Stimulated activated naive B cell treated with anti-CD40 and anti-IgM and Interleukin-4, amounts not matched to agents 10 μg/mL and 1 μg/mL and 100 μg/mL, for 72 hours (primary cell): Measurements from ENCODE around the gene IQGAP2.
A peak's percentile ranks its signal among the peaks of the same experiment; 100 is the strongest.

Experiments used
- ATAC-seq, 2 donors: fragments of 150-1000 bp; cut with Tn5 transposase; replicated peaks; 2 replicates each; pipeline ENCODE4 v1.10.0; 2021; ENCODE audit warnings: moderate library complexity in 1 of 2
- DNase-seq: peaks from one replicate; pipeline ENCODE4 v3.0.0; 2021
- H3K27ac Mint-ChIP-seq: one replicate; pipeline ENCODE4 v1.8.0; 2022; ENCODE audit warnings: mild to moderate bottlenecking, mixed read lengths
- H3K27me3 Mint-ChIP-seq, 2 donors: one replicate each; pipeline ENCODE4 v1.8.0; 2022; ENCODE audit warnings: mixed read lengths in 2 of 2
- H3K36me3 Mint-ChIP-seq, 2 donors: one replicate each; pipeline ENCODE4 v1.8.0; 2022; ENCODE audit warnings: mixed read lengths in 2 of 2, mild to moderate bottlenecking in 1 of 2
- H3K4me1 Mint-ChIP-seq, 2 donors: one replicate each; pipeline ENCODE4 v1.8.0; 2022; ENCODE audit warnings: mixed read lengths in 2 of 2, mild to moderate bottlenecking in 1 of 2
- H3K4me3 Mint-ChIP-seq, 2 donors: one replicate each; pipeline ENCODE4 v1.8.0; 2022; ENCODE audit warnings: mild to moderate bottlenecking in 2 of 2, mixed read lengths in 2 of 2, moderate library complexity in 1 of 2
- H3K9me3 Mint-ChIP-seq, 2 donors: one replicate each; pipeline ENCODE4 v1.8.0; 2022; ENCODE audit warnings: mixed read lengths in 2 of 2, mild to moderate bottlenecking in 1 of 2

The IQGAP2 gene

GRCh38 chr5:76439201-76439600, 36.1 kb downstream of the IQGAP2 start:
- peaks cover 8 to 13% of the 10 kb centered on the region in 2 donors for H3K9me3 Mint-ChIP-seq
- H3K36me3 Mint-ChIP-seq = peaks cover 8 to 13% of the 10 kb centered on the region in 2 donors
- ATAC-seq (no peak), DNase-seq (no peak)
- no peak overlapping the region for H3K4me3 Mint-ChIP-seq
- H3K27ac Mint-ChIP-seq = no peak overlapping the region
- H3K27me3 Mint-ChIP-seq = no peaks in the 10 kb centered on the region
- H3K4me1 Mint-ChIP-seq = no peaks in the 10 kb centered on the region

DNA sequence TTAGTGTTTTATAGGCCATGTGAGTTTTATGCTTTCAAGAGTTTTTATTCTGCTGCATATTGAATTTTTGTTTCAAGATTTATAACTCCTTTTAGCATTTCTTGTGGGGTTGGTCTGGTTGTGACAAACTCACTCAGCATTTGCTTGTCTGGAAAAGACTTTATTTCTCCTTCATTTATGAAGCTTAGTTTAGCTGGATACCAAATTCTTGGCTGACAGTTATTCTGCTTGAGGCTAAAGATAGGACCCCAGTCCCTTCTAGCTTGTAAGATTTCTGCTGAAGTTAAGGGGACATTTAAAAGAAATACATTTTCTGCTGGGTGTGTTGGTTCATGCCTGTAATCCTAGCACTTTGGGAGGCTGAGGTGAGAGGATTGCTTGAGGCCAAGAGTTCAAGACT, 36.8 kb downstream of the IQGAP2 start:
- Mint-ChIP-seq H3K36me3 (peaks cover 8 to 13% of the 10 kb centered on the region in 2 donors), H3K4me1 (no peaks in the 10 kb centered on the region), H3K4me3 (no peak overlapping the region), H3K27ac (no peak overlapping the region), H3K9me3 (peaks cover 8 to 13% of the 10 kb centered on the region in 2 donors), H3K27me3 (no peaks in the 10 kb centered on the region)
- no peak for ATAC-seq
- DNase-seq = no peak

DNA sequence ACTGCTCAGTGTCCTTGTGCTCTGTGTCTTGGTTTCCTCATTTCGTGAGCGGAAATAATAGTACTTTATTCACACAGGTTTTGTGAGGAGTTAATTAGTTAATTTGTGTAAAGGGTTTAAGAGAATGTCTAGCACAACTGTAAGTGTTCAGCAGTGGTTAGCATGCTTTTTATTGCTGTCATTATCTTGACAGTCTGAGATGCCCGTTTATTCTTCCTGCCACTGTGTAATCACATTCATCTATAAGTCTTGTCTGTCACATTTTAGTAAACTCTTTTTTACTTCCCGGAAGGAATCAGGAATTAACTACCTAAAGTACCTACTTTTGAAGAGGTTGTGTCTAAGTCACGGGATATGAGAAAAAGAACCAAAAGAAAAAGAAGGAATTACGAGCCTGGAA, 38.0 kb downstream of the IQGAP2 start:
- Mint-ChIP-seq H3K4me3 (no peak overlapping the region), H3K9me3 (peaks cover 8 to 9% of the 10 kb centered on the region in 2 donors), H3K27ac (no peak overlapping the region), H3K4me1 (no peaks in the 10 kb centered on the region), H3K36me3 (peaks cover 9 to 11% of the 10 kb centered on the region in 2 donors), H3K27me3 (no peaks in the 10 kb centered on the region)
- DNase-seq (no peak), ATAC-seq (no peak)

DNA sequence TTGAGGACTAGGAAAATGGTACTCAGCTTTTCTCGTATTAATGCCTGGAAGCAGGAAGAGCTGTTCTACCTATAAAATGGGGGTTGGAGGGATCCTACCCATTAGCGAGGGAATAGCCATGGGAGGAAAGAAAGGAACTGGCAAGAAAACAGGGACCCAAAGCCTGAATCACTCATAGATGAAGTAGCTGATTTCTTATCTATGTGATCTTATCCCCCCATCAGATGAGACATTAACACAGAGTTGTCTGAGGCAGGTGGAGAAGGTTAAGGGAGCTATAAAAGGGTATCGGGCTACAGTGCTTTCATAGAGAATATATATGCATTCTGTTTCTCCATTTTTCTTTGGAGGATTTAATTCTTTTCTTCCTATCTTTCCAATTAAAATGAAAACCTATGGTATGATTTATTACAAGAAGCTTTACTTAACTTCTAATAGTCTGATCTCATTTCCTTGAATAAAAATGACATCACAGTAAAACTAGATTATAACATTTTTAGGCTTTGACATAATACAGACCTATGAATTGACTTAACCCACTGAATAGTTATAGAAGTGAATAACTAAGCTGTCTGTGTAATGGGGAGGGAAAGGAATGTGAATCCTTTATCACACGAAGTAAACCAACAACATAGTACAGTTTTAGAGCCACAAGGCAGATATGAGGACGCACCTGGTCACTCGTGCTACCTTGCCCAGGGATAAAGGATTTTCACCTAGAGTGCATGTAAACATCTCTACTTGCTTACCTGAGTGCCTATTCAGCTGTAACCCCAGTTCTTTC, 39.0 kb downstream of the IQGAP2 start:
- no peak for DNase-seq
- H3K27me3 Mint-ChIP-seq = no peaks in the 10 kb centered on the region
- H3K27ac Mint-ChIP-seq = no peak overlapping the region
- H3K4me1 Mint-ChIP-seq = no peaks in the 10 kb centered on the region
- peaks cover 8% of the 10 kb centered on the region in 2 donors for H3K9me3 Mint-ChIP-seq
- no peak overlapping the region for H3K4me3 Mint-ChIP-seq
- no peak for ATAC-seq
- H3K36me3 Mint-ChIP-seq = peaks cover 9 to 11% of the 10 kb centered on the region in 2 donors

- H3K27ac Mint-ChIP-seq = no peak overlapping the region
Observed at GRCh38 chr5:76443066-76443800, 40.1 kb downstream of the IQGAP2 start.

DNA sequence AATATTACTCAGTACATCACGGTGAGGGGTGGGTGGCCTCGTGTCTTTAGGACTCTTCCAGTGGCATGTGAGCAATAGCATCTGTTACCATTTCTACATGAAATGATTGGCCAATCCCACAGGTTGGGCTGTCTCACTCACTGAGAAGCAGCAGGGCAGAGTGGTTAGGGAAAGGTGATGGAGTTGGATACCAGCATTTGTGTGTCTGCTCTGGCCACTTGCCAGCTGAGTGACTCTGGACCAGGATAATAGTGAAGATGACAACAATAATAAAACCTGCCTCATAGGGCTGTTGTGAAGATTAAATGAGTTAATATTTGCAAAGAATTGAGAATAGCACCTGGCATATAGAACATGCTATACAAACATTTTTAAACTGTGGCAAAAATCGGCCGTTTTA, 42.0 kb downstream of the IQGAP2 start:
- DNase-seq (no peak), ATAC-seq (no peak)
- Mint-ChIP-seq H3K27ac (no peak overlapping the region), H3K27me3 (no peaks in the 10 kb centered on the region), H3K4me1 (peaks cover under 1 to 2% of the 10 kb centered on the region in 2 donors), H3K9me3 (no peaks in the 10 kb centered on the region), H3K4me3 (no peak overlapping the region), H3K36me3 (peaks cover 0 to 4% of the 10 kb centered on the region in 2 donors)

More at GRCh38 chr5:76443066-76443800, 40.1 kb downstream of the IQGAP2 start:
- no peak for ATAC-seq
- Mint-ChIP-seq H3K4me3 (no peak overlapping the region), H3K27me3 (no peaks in the 10 kb centered on the region), H3K4me1 (no peaks in the 10 kb centered on the region), H3K9me3 (peaks cover 5 to 8% of the 10 kb centered on the region in 2 donors), H3K36me3 (peaks cover 7 to 8% of the 10 kb centered on the region in 2 donors)
- no peak for DNase-seq

DNA sequence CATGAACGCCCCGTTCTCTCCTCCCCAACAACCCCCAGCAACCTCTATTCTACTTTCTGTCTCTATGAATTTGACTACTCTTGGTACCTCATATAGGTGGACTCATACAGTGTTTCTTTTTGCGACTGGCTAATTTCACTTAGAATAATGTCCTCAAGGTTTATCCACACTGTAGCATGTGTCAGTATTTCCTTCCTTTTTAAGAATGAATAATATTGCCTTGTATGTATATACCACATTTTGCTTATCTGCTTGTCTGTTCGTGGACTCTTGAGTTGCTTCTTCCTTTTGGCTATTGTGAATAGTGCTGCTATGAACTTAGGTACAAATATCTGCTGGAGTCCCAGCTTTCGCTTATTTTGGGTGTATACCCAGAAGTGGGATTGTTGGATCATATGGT, 42.7 kb downstream of the IQGAP2 start:
- ATAC-seq (no peak), DNase-seq (no peak)
- no peaks in the 10 kb centered on the region for H3K27me3 Mint-ChIP-seq
- H3K27ac Mint-ChIP-seq = no peak overlapping the region
- peaks cover 0 to 4% of the 10 kb centered on the region in 2 donors for H3K36me3 Mint-ChIP-seq
- H3K4me3 Mint-ChIP-seq = no peak overlapping the region
- no peaks in the 10 kb centered on the region for H3K9me3 Mint-ChIP-seq
- peaks cover 3 to 10% of the 10 kb centered on the region in 2 donors for H3K4me1 Mint-ChIP-seq

- ATAC-seq = no peak
- Mint-ChIP-seq H3K9me3 (no peaks in the 10 kb centered on the region), H3K27me3 (no peaks in the 10 kb centered on the region), H3K36me3 (peaks cover 0 to 4% of the 10 kb centered on the region in 2 donors), H3K4me3 (no peak overlapping the region), H3K4me1 (peaks cover 8 to 16% of the 10 kb centered on the region in 2 donors), H3K27ac (peak overlapping the region; percentile 2)
- no peak for DNase-seq
Observed at GRCh38 chr5:76446776-76447175, 43.7 kb downstream of the IQGAP2 start.

- Mint-ChIP-seq H3K36me3 (peaks cover 0 to 4% of the 10 kb centered on the region in 2 donors), H3K4me1 (peaks cover 8 to 16% of the 10 kb centered on the region in 2 donors), H3K27me3 (no peaks in the 10 kb centered on the region), H3K27ac (no peak overlapping the region), H3K9me3 (no peaks in the 10 kb centered on the region), H3K4me3 (no peak overlapping the region)
- no peak for ATAC-seq
- no peak for DNase-seq
Observed at GRCh38 chr5:76449606-76450005, 46.5 kb downstream of the IQGAP2 start.

- no peak for DNase-seq
- H3K4me1 Mint-ChIP-seq = peaks cover 8 to 16% of the 10 kb centered on the region in 2 donors
- H3K36me3 Mint-ChIP-seq = peaks cover 0 to 4% of the 10 kb centered on the region in 2 donors
- H3K9me3 Mint-ChIP-seq = no peaks in the 10 kb centered on the region
- no peak overlapping the region for H3K4me3 Mint-ChIP-seq
- no peak for ATAC-seq
- no peaks in the 10 kb centered on the region for H3K27me3 Mint-ChIP-seq
- H3K27ac Mint-ChIP-seq = no peak overlapping the region
Observed at GRCh38 chr5:76450054-76450453, 47.0 kb downstream of the IQGAP2 start.

DNA sequence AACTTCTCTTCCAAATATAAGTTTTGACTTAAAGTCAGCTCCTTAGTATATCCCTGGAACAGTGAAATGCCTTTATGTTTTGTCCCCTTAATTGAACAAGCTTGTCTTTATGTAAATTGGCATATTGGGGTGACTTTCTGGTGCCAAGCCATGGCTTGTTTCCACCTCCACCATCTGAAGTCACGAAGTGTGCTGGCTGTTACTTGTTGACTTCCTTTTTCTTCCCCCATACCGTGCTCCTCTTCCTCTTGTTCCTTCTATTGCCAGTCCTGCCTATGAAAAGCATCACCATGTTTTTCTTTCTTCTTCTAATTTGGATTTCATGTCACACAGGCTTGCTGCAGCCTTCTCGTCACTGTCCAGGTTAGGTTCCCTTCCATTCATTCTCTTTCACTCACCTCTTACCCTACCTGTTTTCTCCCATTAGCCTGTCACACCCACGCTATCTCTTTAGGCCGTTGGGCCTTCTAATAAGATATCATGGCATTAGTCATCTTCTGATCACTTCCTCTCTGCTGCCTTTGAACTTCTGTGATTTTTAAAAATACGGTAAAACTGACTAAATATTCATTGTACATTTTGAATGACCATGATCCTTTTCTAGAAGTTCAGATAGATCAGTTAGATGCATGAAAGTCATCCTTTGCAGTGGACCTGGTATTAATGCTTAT, 48.1 kb downstream of the IQGAP2 start:
- no peaks in the 10 kb centered on the region for H3K27me3 Mint-ChIP-seq
- H3K4me3 Mint-ChIP-seq = peak overlapping the region in 1 of 2 donors; percentile 2
- H3K27ac Mint-ChIP-seq = no peak overlapping the region
- ATAC-seq = peak; percentile 38 to 39
- DNase-seq = no peak
- H3K4me1 Mint-ChIP-seq = peaks cover 8 to 16% of the 10 kb centered on the region in 2 donors
- no peaks in the 10 kb centered on the region for H3K9me3 Mint-ChIP-seq
- no peaks in the 10 kb centered on the region for H3K36me3 Mint-ChIP-seq

DNA sequence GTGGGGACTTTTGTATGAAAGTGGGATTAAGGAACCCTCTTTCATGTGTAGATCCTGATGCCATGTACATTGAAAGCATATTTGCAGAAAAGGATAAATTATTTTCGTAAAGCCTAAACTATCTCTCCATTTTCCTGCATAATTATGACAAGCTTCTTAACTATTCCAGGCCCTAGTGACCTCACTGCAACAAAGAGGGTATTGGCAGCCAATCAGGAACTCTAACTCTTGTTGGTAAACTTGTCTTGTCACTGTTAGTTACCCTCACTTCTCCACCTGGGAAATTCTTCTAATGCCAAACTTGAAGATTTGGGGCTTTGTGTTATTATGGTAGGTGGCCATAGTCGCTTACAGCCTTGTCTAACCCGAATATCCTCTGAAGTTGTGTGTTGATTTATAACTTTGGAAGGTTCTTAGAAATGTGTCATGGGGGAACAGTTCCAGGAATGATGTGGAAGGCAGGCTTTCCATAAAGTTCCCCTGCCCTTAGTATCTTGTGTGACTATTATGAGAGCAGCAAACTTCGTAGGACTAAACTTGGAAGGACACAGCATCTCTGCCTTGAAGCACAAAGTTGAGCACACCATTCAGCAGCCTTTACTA, 52.5 kb downstream of the IQGAP2 start:
- DNase-seq (no peak), ATAC-seq (no peak)
- Mint-ChIP-seq H3K36me3 (peaks cover 0 to 6% of the 10 kb centered on the region in 2 donors), H3K27me3 (no peaks in the 10 kb centered on the region), H3K4me3 (no peak overlapping the region), H3K4me1 (peaks cover 5 to 8% of the 10 kb centered on the region in 2 donors), H3K9me3 (peaks cover 0 to 4% of the 10 kb centered on the region in 2 donors), H3K27ac (no peak overlapping the region)

DNA sequence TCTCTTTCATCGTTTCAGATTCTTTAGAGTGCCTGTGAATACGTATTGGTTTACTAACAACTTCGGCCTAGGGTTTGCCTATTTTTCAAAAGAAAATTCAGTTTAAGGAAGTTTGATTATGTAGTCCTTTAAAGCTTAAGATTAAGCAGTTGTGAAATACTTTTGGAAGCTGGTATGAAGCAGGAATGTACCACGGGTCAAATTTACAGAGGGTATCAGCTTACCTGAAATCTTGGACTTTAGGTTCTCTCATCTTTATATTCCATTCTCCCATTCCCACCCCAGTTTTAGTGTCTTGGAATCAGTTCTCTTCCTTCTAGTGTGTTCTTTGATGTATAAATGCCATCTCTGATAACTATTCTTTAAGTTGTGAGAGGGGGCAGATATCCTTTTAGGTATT, 53.2 kb downstream of the IQGAP2 start:
- no peak overlapping the region for H3K27ac Mint-ChIP-seq

More for the DNA sequence above, 53.2 kb downstream of the IQGAP2 start:
- Mint-ChIP-seq H3K4me1 (peaks cover 2% of the 10 kb centered on the region in 2 donors), H3K4me3 (no peak overlapping the region), H3K36me3 (peaks cover 0 to 6% of the 10 kb centered on the region in 2 donors), H3K9me3 (peaks cover 0 to 4% of the 10 kb centered on the region in 2 donors), H3K27me3 (no peaks in the 10 kb centered on the region)
- ATAC-seq = no peak
- no peak for DNase-seq
